Measurements from ENCODE around the gene PRKCA.

The PRKCA gene

DNA sequence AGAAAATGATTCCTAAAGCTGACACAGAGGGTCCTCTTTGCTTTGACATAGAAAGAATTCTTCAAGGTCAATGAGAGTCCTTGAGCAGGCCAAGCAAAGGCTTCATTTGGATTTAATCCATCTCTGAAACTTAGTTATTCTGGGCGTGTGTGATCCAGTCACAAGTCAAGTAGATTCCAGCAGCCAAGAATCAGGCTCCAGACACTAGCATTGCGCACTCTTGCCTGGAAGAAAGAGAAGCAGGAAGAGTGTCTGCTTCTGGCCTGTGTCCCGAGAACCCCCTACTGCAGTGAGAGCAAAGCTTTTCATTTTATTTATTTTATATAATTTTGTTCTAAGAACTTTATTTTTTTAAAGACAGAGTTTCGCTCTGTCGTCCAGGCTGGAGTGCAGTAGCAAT is 444.3 kb downstream of the PRKCA start:
- DNase-seq (ENCODE audit: insufficient read length, low spot score) (no peak), FAIRE-seq (no peak)

- no peak for FAIRE-seq
- no peak for DNase-seq (ENCODE audit: insufficient read length, low spot score)
These were observed 445.3 kb downstream of the PRKCA start for GRCh38 chr17:66747578-66748275.

- FAIRE-seq (no peak), DNase-seq (ENCODE audit: insufficient read length, low spot score) (no peak)
These were observed 446.2 kb downstream of the PRKCA start for GRCh38 chr17:66748578-66748977.

GRCh38 chr17:66749217-66749832 is 446.9 kb downstream of the PRKCA start:
- DNase-seq (ENCODE audit: insufficient read length, low spot score) (no peak), FAIRE-seq (no peak)

- FAIRE-seq (no peak), DNase-seq (ENCODE audit: insufficient read length, low spot score) (no peak)
These were observed 447.7 kb downstream of the PRKCA start for GRCh38 chr17:66750116-66750515.

- DNase-seq (ENCODE audit: insufficient read length, low spot score) (no peak), FAIRE-seq (no peak)
These were observed 448.5 kb downstream of the PRKCA start for GRCh38 chr17:66750781-66751543.

- DNase-seq (ENCODE audit: insufficient read length, low spot score) (no peak), FAIRE-seq (no peak)
These were observed 449.4 kb downstream of the PRKCA start for GRCh38 chr17:66751771-66752170.

- FAIRE-seq (no peak), DNase-seq (ENCODE audit: insufficient read length, low spot score) (no peak)
These were observed 450.0 kb downstream of the PRKCA start for GRCh38 chr17:66752411-66752810.

GRCh38 chr17:66753126-66753920 is 450.9 kb downstream of the PRKCA start:
- no peak for DNase-seq (ENCODE audit: insufficient read length, low spot score)
- FAIRE-seq: no peak

- FAIRE-seq (no peak), DNase-seq (ENCODE audit: insufficient read length, low spot score) (no peak)
These were observed 452.9 kb downstream of the PRKCA start for GRCh38 chr17:66755101-66755943.

- no peak for DNase-seq (ENCODE audit: insufficient read length, low spot score)
- FAIRE-seq: no peak
These were observed 453.5 kb downstream of the PRKCA start for GRCh38 chr17:66755944-66756290.

- FAIRE-seq: no peak
These were observed 457.9 kb downstream of the PRKCA start for GRCh38 chr17:66760324-66760723.

DNA sequence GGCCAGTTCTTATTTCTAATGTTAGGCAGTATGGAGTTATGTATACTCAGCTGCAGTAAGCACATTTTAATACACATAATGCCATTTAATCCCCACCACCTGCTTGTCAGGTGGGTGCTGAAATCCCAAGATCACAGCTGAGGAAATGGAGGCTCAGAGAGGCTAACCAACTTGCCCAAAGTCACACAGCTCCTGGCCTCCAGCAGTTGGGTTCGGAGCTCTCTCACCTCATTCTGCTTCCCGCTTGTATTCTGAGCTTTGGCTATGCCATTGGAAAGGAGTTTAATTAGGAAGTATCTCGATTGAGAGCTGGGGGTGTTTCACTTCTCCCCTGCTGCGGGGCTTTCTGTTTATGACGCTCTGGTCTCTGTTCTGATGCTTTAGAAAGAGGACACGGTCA is 459.9 kb downstream of the PRKCA start:
- no peak for FAIRE-seq
- no peak for DNase-seq (ENCODE audit: insufficient read length, low spot score)

More at GRCh38 chr17:66760324-66760723, 457.9 kb downstream of the PRKCA start:
- no peak for DNase-seq (ENCODE audit: insufficient read length, low spot score)

GRCh38 chr17:66763056-66763455 is 460.6 kb downstream of the PRKCA start:
- DNase-seq (ENCODE audit: insufficient read length, low spot score) (no peak), FAIRE-seq (no peak)

GRCh38 chr17:66764506-66764905 is 462.1 kb downstream of the PRKCA start:
- DNase-seq (ENCODE audit: insufficient read length, low spot score): no peak
- FAIRE-seq: no peak

GRCh38 chr17:66767154-66767933 is 464.9 kb downstream of the PRKCA start:
- no peak for FAIRE-seq
- DNase-seq (ENCODE audit: insufficient read length, low spot score): no peak

DNA sequence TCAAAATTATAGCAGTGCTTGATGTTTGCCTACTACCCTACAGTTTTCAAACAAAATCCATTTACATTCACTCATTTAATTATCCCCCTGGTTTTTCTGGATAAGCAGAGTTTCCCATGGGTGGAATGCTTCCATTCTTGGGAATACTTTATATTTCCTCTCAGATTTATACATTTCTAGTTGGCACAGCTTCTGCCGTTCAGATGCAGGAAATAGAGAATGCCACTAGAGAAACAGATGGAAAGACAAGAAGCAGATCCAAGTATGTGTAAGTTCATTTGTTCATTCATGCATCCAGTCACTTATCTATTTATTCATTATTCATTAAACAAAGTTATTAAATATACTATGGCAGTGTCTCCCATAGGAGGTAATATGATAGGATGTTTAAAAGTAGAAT is 467.5 kb downstream of the PRKCA start:
- FAIRE-seq (no peak), DNase-seq (ENCODE audit: insufficient read length, low spot score) (no peak)

GRCh38 chr17:66772148-66772812 is 469.9 kb downstream of the PRKCA start:
- FAIRE-seq: no peak
- no peak for DNase-seq (ENCODE audit: insufficient read length, low spot score)

DNA sequence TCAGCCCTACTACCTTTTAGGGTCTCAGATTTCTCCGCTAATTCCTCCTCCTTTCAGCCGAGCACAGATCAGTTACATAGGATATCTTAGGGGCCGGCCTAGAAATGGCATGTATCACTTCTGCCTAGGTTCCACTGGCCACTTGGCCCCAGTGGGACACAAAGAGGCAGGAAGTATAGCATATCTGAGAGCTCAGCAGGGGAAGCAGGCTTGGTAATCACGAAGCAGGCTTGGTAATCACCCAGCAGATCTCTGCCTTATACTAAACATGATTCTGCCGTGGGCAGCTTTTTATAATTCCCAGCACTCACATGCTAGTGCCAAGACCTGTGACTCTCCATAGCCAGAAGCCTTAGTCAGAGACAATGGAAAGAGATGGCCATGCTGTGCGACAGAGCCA is 472.9 kb downstream of the PRKCA start:
- no peak for DNase-seq (ENCODE audit: insufficient read length, low spot score)
- FAIRE-seq: no peak
